NB4 (cell line): ENCODE results near the gene RGL3.

Experiments used
- MYC ChIP-seq: IDR thresholded peaks from 2 replicates; pipeline ENCODE4 v1.6.1; 2011; ENCODE audit warnings: low read depth, low read length
- POLR2A ChIP-seq: IDR thresholded peaks from 2 replicates; pipeline ENCODE4 v1.6.1; 2011; ENCODE audit warnings: mild to moderate bottlenecking; ENCODE audit not compliant: insufficient read length; ENCODE audit errors: extremely low read depth
- TF ChIP-seq, protein P1 (sequence below): IDR thresholded peaks from one replicate; pipeline ENCODE4 v1.5.1; 2012; ENCODE audit warnings: low read depth, low read length
- TF ChIP-seq, protein P2 (sequence below): IDR thresholded peaks from 2 replicates; pipeline ENCODE4 v1.6.1; 2011; ENCODE audit warnings: low read depth, low read length

DNA sequence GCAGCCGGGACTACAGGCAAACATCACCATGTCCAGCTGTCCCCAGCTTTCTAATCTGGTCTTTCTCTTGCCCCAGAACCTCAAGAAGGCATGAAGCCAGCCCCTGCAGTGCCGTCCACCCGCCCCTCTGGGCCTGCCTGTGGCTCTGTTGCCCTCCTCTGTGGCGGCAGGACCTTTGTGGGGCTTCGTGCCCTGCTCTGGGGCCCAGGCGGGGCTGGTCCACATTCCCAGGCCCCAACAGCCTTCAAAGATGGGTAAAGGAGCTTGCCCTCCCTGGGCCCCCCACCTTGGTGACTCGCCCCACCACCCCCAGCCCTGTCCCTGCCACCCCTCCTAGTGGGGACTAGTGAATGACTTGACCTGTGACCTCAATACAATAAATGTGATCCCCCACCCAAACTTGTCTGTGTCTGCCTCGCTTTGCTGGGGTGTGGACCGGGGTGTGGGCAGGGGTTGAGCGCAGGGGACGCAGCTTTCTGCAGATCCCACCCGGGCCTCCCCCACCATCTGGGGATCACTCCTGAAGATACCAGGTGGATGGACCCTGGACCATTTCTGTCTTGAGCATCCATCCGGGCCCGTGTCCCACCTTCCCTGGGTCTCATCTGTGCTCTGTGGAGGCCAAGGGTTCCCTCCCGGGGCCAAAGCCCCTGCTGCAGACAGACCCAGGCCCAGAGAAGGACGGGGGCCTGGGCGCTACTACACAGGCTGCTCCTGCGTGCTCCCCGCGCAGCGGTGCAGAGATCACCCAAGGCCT lies 31.6 kb upstream of the RGL3 start:
- TF ChIP-seq POLR2A (no peak), MYC (no peak)
- TF ChIP-seq, protein P1, sequence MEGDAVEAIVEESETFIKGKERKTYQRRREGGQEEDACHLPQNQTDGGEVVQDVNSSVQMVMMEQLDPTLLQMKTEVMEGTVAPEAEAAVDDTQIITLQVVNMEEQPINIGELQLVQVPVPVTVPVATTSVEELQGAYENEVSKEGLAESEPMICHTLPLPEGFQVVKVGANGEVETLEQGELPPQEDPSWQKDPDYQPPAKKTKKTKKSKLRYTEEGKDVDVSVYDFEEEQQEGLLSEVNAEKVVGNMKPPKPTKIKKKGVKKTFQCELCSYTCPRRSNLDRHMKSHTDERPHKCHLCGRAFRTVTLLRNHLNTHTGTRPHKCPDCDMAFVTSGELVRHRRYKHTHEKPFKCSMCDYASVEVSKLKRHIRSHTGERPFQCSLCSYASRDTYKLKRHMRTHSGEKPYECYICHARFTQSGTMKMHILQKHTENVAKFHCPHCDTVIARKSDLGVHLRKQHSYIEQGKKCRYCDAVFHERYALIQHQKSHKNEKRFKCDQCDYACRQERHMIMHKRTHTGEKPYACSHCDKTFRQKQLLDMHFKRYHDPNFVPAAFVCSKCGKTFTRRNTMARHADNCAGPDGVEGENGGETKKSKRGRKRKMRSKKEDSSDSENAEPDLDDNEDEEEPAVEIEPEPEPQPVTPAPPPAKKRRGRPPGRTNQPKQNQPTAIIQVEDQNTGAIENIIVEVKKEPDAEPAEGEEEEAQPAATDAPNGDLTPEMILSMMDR = no peak
- TF ChIP-seq, protein P2, sequence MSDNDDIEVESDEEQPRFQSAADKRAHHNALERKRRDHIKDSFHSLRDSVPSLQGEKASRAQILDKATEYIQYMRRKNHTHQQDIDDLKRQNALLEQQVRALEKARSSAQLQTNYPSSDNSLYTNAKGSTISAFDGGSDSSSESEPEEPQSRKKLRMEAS = no peak
